Activated CD4-positive, alpha-beta T cell treated with anti-CD3 and anti-CD28 coated beads, Interleukin-2, amount 50 U/mL, for 1 hour (primary cell): Measurements from ENCODE around the gene WRNIP1.
A peak's percentile ranks its signal among the peaks of the same experiment; 100 is the strongest.
"Not testable (repeated sequence)": the region's sequence is repeated elsewhere in the genome, so short reads cannot be mapped to it uniquely, and the experiment has no call there.

Experiments used
- DNase-seq: peaks from one replicate; pipeline ENCODE4 v3.0.0-alpha.2; 2020

The WRNIP1 gene

GRCh38 chr6:2741756-2742155, 23.4 kb upstream of the WRNIP1 start:
- no peak for DNase-seq

GRCh38 chr6:2743280-2744208, 21.6 kb upstream of the WRNIP1 start:
- DNase-seq: no peak

GRCh38 chr6:2744209-2744771, 20.9 kb upstream of the WRNIP1 start:
- DNase-seq: no peak

- DNase-seq: no peak
These were observed 20.4 kb upstream of the WRNIP1 start for GRCh38 chr6:2744778-2745177.

GRCh38 chr6:2745246-2745645, 19.9 kb upstream of the WRNIP1 start:
- no peak for DNase-seq

GRCh38 chr6:2746557-2747061, 18.6 kb upstream of the WRNIP1 start:
- no peak for DNase-seq

- DNase-seq: no peak
These were observed 17.0 kb upstream of the WRNIP1 start for GRCh38 chr6:2748183-2748582.

GRCh38 chr6:2749969-2750600, 15.1 kb upstream of the WRNIP1 start:
- peak; percentile 69 for DNase-seq

GRCh38 chr6:2750832-2751231, 14.4 kb upstream of the WRNIP1 start, which contains the start of gene MYLK4:
Gene MYLK4 (minus strand): TSS chr6:2750922. CDS start chr6:2749294, 1,628 bp downstream.
- no peak for DNase-seq

- no peak for DNase-seq
These were observed 13.3 kb upstream of the WRNIP1 start for GRCh38 chr6:2751871-2752270.

- DNase-seq: no peak
These were observed 12.6 kb upstream of the WRNIP1 start for GRCh38 chr6:2752477-2753109.

GRCh38 chr6:2753110-2753489, 12.1 kb upstream of the WRNIP1 start:
- DNase-seq: no peak

- DNase-seq: no peak
These were observed 11.4 kb upstream of the WRNIP1 start for GRCh38 chr6:2753743-2754142.

GRCh38 chr6:2754393-2754792, 10.8 kb upstream of the WRNIP1 start:
- no peak for DNase-seq

GRCh38 chr6:2754911-2755310, 10.3 kb upstream of the WRNIP1 start:
- DNase-seq: no peak

GRCh38 chr6:2755456-2755855, 9.7 kb upstream of the WRNIP1 start:
- no peak for DNase-seq

- no peak for DNase-seq
These were observed 9.0 kb upstream of the WRNIP1 start for GRCh38 chr6:2756241-2756640.

GRCh38 chr6:2756687-2757224, 8.4 kb upstream of the WRNIP1 start:
- no peak for DNase-seq

- no peak for DNase-seq
These were observed 6.2 kb upstream of the WRNIP1 start for GRCh38 chr6:2758980-2759379.

- no peak for DNase-seq
These were observed 4.0 kb upstream of the WRNIP1 start for GRCh38 chr6:2760882-2761842.

GRCh38 chr6:2762868-2763267, 2.3 kb upstream of the WRNIP1 start:
- DNase-seq: not testable (repeated sequence)
